ENCODE measurements around the gene RESF1.

GRCh38 chr12:31952418-31952817 lies 6.8 kb upstream of the RESF1 start:
- TF ChIP-seq PAX5 (IDR thresholded peaks at IDR 0.05; ENCODE audit: insufficient read depth, low read length, severe bottlenecking), result no peak
- no peak for TF ChIP-seq POLR2A (IDR thresholded peaks at IDR 0.05; ENCODE audit: low read depth, low read length)
- TF ChIP-seq POLR2AphosphoS5 (IDR thresholded peaks at IDR 0.05; ENCODE audit: low read depth, low read length), result no peak
- no peak for TF ChIP-seq SPI1 (IDR thresholded peaks at IDR 0.05; ENCODE audit: low read depth, low read length)
